ENCODE measurements around the gene NEU4.

- TF ChIP-seq, protein P1, sequence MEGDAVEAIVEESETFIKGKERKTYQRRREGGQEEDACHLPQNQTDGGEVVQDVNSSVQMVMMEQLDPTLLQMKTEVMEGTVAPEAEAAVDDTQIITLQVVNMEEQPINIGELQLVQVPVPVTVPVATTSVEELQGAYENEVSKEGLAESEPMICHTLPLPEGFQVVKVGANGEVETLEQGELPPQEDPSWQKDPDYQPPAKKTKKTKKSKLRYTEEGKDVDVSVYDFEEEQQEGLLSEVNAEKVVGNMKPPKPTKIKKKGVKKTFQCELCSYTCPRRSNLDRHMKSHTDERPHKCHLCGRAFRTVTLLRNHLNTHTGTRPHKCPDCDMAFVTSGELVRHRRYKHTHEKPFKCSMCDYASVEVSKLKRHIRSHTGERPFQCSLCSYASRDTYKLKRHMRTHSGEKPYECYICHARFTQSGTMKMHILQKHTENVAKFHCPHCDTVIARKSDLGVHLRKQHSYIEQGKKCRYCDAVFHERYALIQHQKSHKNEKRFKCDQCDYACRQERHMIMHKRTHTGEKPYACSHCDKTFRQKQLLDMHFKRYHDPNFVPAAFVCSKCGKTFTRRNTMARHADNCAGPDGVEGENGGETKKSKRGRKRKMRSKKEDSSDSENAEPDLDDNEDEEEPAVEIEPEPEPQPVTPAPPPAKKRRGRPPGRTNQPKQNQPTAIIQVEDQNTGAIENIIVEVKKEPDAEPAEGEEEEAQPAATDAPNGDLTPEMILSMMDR (IDR thresholded peaks at IDR 0.05), result no peak
- TF ChIP-seq TCF7L2 (IDR thresholded peaks at IDR 0.05; ENCODE audit: low read depth, low read length), result no peak
- no peak for TF ChIP-seq SIN3A (IDR thresholded peaks at IDR 0.05; ENCODE audit: borderline replicate concordance, insufficient read depth, low read depth, low read length)
- no peak for TF ChIP-seq POLR2AphosphoS5 (IDR thresholded peaks at IDR 0.05; ENCODE audit: low read depth, low read length)
Measured at GRCh38 chr2:241859436-241860183, 50.6 kb downstream of the NEU4 start.

All from Panc1 (cell line).